22Rv1 (cell line): ENCODE data around the gene DNAJC15.

ENCODE experiments used
- CTCF ChIP-seq: fragments of 450-650 bp; IDR thresholded peaks from 2 replicates; pipeline ENCODE4 v1.5.1; 2017; ENCODE audit warnings: mild to moderate bottlenecking
- ZFX ChIP-seq: fragments of 450-650 bp; IDR thresholded peaks from 2 replicates; pipeline ENCODE4 v1.6.1; 2017; ENCODE audit warnings: antibody characterized with exemption, borderline replicate concordance

- no peak for TF ChIP-seq CTCF
- no peak for TF ChIP-seq ZFX
Measured at GRCh38 chr13:43086181-43086580, 62.8 kb downstream of the DNAJC15 start.
